NCI-H446 (cell line): ENCODE results near the gene SLC6A1.
"Not testable (repeated sequence)": the region's sequence is repeated elsewhere in the genome, so short reads cannot be mapped to it uniquely, and the experiment has no call there.

Experiments
- DNase-seq, 2 experiments: peaks; one replicate each; lab custom pipeline; 2025; lab: John Stamatoyannopoulos, UW

The SLC6A1 gene

GRCh38 chr3:11060500-11061251 lies 68.1 kb downstream of the SLC6A1 start:
- DNase-seq = peak; percentile 7 to 41

GRCh38 chr3:11061268-11061871 lies 68.8 kb downstream of the SLC6A1 start:
- not testable (repeated sequence) for DNase-seq

GRCh38 chr3:11062704-11063103 lies 70.2 kb downstream of the SLC6A1 start:
- no peak for DNase-seq

GRCh38 chr3:11071096-11071755 lies 78.7 kb downstream of the SLC6A1 start:
- DNase-seq = no peak

GRCh38 chr3:11072631-11073030 lies 80.1 kb downstream of the SLC6A1 start:
- no peak for DNase-seq

- no peak for DNase-seq
These were observed 81.5 kb downstream of the SLC6A1 start for GRCh38 chr3:11074011-11074410.

GRCh38 chr3:11074451-11074850 lies 81.9 kb downstream of the SLC6A1 start:
- no peak for DNase-seq

GRCh38 chr3:11075122-11075521 lies 82.6 kb downstream of the SLC6A1 start:
- not testable (repeated sequence) for DNase-seq

- no peak for DNase-seq
These were observed 84.2 kb downstream of the SLC6A1 start for GRCh38 chr3:11076711-11077110.

- no peak for DNase-seq
These were observed 84.9 kb downstream of the SLC6A1 start for GRCh38 chr3:11077466-11077865.

- no peak for DNase-seq
These were observed 86.4 kb downstream of the SLC6A1 start for GRCh38 chr3:11078826-11079515.

- DNase-seq = no peak
These were observed 87.9 kb downstream of the SLC6A1 start for GRCh38 chr3:11080492-11080891.

GRCh38 chr3:11084098-11084497 lies 91.5 kb downstream of the SLC6A1 start:
- DNase-seq = no peak

GRCh38 chr3:11084677-11085076 lies 92.1 kb downstream of the SLC6A1 start:
- no peak for DNase-seq

- no peak for DNase-seq
These were observed 92.7 kb downstream of the SLC6A1 start for GRCh38 chr3:11085093-11085840.

- no peak for DNase-seq
These were observed 94.3 kb downstream of the SLC6A1 start for GRCh38 chr3:11086856-11087255.

GRCh38 chr3:11088066-11088465 lies 95.5 kb downstream of the SLC6A1 start:
- DNase-seq = no peak

GRCh38 chr3:11088831-11089230 lies 96.3 kb downstream of the SLC6A1 start:
- no peak for DNase-seq
